GM08714 (cell line): ENCODE measurements around the gene TAGLN.

Experiments
- H3K4me3 ChIP-seq: fragments of 200-500 bp; sonication (Bioruptor generic); 2 replicates; pipeline ENCODE4 v1.5.1; 2014; ENCODE audit warnings: mild to moderate bottlenecking, low read length, inconsistent platforms
- ZNF274 ChIP-seq: IDR thresholded peaks from 2 replicates; pipeline ENCODE4 v1.6.1; 2012; ENCODE audit warnings: mild to moderate bottlenecking, low read depth, low read length

The TAGLN gene

DNA sequence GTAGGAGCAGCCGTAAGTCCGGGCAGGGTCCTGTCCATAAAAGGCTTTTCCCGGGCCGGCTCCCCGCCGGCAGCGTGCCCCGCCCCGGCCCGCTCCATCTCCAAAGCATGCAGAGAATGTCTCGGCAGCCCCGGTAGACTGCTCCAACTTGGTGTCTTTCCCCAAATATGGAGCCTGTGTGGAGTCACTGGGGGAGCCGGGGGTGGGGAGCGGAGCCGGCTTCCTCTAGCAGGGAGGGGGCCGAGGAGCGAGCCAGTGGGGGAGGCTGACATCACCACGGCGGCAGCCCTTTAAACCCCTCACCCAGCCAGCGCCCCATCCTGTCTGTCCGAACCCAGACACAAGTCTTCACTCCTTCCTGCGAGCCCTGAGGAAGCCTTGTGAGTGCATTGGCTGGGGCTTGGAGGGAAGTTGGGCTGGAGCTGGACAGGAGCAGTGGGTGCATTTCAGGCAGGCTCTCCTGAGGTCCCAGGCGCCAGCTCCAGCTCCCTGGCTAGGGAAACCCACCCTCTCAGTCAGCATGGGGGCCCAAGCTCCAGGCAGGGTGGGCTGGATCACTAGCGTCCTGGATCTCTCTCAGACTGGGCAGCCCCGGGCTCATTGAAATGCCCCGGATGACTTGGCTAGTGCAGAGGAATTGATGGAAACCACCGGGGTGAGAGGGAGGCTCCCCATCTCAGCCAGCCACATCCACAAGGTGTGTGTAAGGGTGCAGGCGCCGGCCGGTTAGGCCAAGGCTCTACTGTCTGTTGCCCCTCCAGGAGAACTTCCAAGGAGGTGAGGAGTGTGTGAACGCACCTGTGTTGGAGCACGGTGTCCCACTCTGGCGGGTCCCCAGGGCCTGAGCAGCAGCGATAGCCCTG is at the start of gene TAGLN:
TSS of gene TAGLN (plus strand) at position 318 of the 863 bp plus-strand sequence. CDS start 3,644 bp downstream, outside the sequence.
- TF ChIP-seq ZNF274 = no peak
- H3K4me3 ChIP-seq = no peak within 1 kb of the TSS

GRCh38 chr11:117152066-117152465 is 47.1 kb upstream of the TAGLN start:
- no peak for TF ChIP-seq ZNF274
- no peak overlapping the region for H3K4me3 ChIP-seq

DNA sequence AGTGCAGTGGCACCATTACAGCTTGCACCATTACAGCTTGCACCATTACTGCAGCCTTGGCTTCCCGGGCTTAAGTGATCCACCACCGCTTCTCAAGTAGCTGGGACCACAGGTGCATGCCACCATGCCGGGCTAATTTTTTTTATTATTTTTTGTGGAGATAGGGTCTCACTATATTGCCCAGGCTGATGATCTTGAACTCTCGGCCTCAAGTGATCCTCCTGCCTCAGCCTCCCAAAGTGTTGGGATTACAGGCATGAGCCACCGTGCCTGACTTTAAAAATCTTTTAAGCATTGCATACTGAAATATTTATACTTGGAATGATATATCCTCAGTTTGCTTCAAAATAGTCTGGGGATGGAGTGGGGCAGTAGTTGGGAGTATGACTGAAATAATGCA is 44.7 kb upstream of the TAGLN start:
- H3K4me3 ChIP-seq = no peak overlapping the region
- no peak for TF ChIP-seq ZNF274

DNA sequence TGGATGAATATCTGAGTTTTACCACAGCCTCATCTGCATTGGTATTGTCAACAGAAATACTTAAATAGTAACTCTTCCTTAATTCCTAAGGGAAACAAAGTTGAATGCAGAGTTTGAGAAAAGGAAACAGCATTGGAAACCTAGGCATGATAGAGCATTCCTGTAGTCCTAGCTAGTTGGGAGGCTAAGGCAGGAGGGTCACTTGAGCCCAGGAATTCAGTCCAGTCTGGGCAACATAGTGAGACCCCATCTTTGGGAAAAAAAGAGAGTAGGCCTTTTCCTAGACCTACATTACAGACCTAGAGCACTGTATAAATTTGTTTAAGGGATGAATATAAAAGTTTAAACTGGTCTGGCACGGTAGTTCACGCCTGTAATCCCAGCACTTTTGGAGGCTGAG is 41.7 kb upstream of the TAGLN start:
- no peak for TF ChIP-seq ZNF274
- H3K4me3 ChIP-seq = no peak overlapping the region

- no peak for TF ChIP-seq ZNF274
- no peak overlapping the region for H3K4me3 ChIP-seq
Measured at GRCh38 chr11:117159892-117160291, 39.3 kb upstream of the TAGLN start.

- no peak for TF ChIP-seq ZNF274
- H3K4me3 ChIP-seq = no peak overlapping the region
Measured at GRCh38 chr11:117160826-117161225, 38.3 kb upstream of the TAGLN start.

DNA sequence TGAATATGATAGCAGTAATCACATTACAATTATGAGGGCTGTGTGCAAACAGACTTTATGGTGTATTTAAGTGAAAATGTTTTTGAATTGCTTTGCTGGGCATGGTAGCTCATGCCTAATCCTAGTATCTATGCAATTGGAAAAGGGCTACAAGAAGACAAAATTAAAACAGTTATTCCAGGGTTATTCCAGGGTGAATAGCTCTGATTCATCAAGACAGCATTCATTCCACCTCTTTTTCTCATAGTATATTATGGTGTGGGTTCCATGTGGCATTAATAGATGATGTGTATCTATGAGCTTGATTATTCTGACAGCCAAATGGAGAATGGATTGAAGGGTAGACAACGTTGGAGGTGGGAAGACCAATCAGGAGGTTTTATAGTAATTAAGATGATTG is 32.7 kb upstream of the TAGLN start:
- TF ChIP-seq ZNF274 = no peak
- no peak overlapping the region for H3K4me3 ChIP-seq

GRCh38 chr11:117169736-117170135 is 29.4 kb upstream of the TAGLN start:
- no peak overlapping the region for H3K4me3 ChIP-seq
- TF ChIP-seq ZNF274 = no peak

- TF ChIP-seq ZNF274 = no peak
- H3K4me3 ChIP-seq = no peak overlapping the region
Measured at GRCh38 chr11:117170210-117170609, 29.0 kb upstream of the TAGLN start.

DNA sequence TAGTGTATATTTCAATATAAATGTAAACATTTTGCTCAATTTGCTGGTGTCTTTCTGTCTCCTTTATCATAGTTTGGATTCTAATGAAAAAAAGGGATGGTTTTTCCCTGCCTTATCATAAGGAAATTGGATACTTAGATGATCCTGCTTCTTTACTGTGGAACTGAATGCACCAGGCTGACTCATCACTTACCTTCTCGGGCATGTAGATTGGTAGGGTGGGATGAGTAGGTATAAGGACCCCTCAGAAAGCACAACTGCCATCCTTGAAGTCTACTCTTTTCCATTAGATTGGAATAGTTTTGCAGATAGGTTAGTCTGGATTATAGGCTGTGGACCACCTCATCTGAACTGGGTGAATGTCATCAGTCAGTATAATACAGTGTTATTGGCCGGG is 28.2 kb upstream of the TAGLN start:
- H3K4me3 ChIP-seq = no peak overlapping the region
- no peak for TF ChIP-seq ZNF274

GRCh38 chr11:117171404-117172061 is 27.6 kb upstream of the TAGLN start:
- no peak for TF ChIP-seq ZNF274
- no peak overlapping the region for H3K4me3 ChIP-seq

- no peak for TF ChIP-seq ZNF274
- H3K4me3 ChIP-seq = no peak overlapping the region
Measured at GRCh38 chr11:117172724-117173421, 26.3 kb upstream of the TAGLN start.

GRCh38 chr11:117175104-117175503 is 24.1 kb upstream of the TAGLN start:
- TF ChIP-seq ZNF274 = no peak
- no peak overlapping the region for H3K4me3 ChIP-seq

DNA sequence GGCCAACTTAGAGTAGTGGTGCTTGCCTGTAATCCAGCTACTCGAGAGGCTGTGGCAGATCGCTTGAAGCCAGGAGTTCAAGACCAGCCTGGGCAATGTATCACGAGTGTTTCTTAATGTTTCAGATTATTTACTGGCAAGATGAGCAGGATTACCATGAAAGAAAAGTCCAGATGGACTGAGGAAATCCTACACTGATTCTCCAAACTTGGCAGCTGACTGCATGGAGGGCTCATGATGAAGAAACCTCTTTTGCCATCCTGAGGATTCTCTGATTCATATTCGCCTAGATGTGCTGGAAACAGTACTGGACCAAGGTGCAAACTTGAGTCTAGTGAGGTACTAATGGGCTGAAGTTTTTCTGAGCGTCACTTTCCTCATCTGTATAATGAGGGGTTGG is 23.4 kb upstream of the TAGLN start:
- H3K4me3 ChIP-seq = no peak overlapping the region
- no peak for TF ChIP-seq ZNF274

GRCh38 chr11:117176186-117176585 is 23.0 kb upstream of the TAGLN start:
- no peak for TF ChIP-seq ZNF274
- no peak overlapping the region for H3K4me3 ChIP-seq
